Upper lobe of left lung (tissue), 4 donors: ENCODE data around the gene TIMP2.

Experiments used
- CTCF ChIP-seq, 6 experiments: fragments of 450-650 bp in 4 of 6; fragments of 200-600 bp in 2 of 6; sonication (generic) in 2 of 6; IDR thresholded peaks; one replicate each; pipeline ENCODE4 v1.5.1; 2016 to 2019; ENCODE audit warnings: antibody characterized with exemption in 6 of 6
- EP300 ChIP-seq, 4 donors: sonication (generic); formaldehyde crosslinking; IDR thresholded peaks; one replicate each; pipeline ENCODE4 v1.5.1; 2017; ENCODE audit warnings: antibody characterized with exemption in 4 of 4, control low read depth in 2 of 4
- POLR2AphosphoS5 ChIP-seq, 2 donors: sonication (generic); formaldehyde crosslinking; IDR thresholded peaks; one replicate each; pipeline ENCODE4 v1.5.1; 2017; ENCODE audit warnings: antibody characterized with exemption in 2 of 2

- peak in 2 of 6 experiments; percentile 17 to 30 for TF ChIP-seq CTCF (IDR thresholded peaks at IDR 0.05)
- peak; percentile 23 to 40 for TF ChIP-seq POLR2AphosphoS5 (IDR thresholded peaks at IDR 0.05)
- TF ChIP-seq EP300 (IDR thresholded peaks at IDR 0.05), result no peak
These were observed 41.6 kb downstream of the TIMP2 start for GRCh38 chr17:78883533-78884131.
